Heart left ventricle (tissue), 13 donors: ENCODE measurements around the gene TOM1.
A peak's percentile ranks its signal among the peaks of the same experiment; 100 is the strongest.

Experiments used
- CTCF ChIP-seq, 12 donors: fragments of 200-600 bp; sonication (generic) in 4 of 12; IDR thresholded peaks; one replicate each; pipeline versions ENCODE4 v1.5.0 to v1.8.0; 2018 to 2022; ENCODE audit warnings: antibody characterized with exemption in 12 of 12, mild to moderate bottlenecking in 5 of 12
- POLR2A ChIP-seq, 2 donors: fragments of 450-650 bp; IDR thresholded peaks; one replicate each; pipeline ENCODE4 v1.6.1; 2017; ENCODE audit warnings: antibody characterized with exemption in 2 of 2, mild to moderate bottlenecking in 2 of 2, moderate library complexity in 2 of 2
- donor health status: ischemic (EF 13 %, LVEDD 7.1; RV severe dilation, severe dysfunction).
- donor health status: DM: no; HTN: yes; CAD: no.
- donor health status: DM: no; HTN: no; CAD: no.
- donor health status: ischemic (EF 25% LVEDD 6.9; RV normal size, moderate dysfunction).
- donor health status: ischemic (EF 25% LVEDD 5.7; RV mildly dilated, moderate dysfunction).
- donor health status: ischemic (EF 35%, LVEDD 5.7; RV mildly dilated, moderate dysfunction).
- donor health status: nonischemic (EF 11% LVEDD 7.7; RV severe dilation, severe dysfunction).
- donor health status: DM: yes; HTN: yes; CAD: no.
- donor health status: PGD.
- donor health status: ischemic (EF 29% LVEDD 5.4; RV normal size, mild dysfunction).
- donor health status: nonischemic (EF 23%, LVEDD 6.1; RV moderate dilation, normal function).

DNA sequence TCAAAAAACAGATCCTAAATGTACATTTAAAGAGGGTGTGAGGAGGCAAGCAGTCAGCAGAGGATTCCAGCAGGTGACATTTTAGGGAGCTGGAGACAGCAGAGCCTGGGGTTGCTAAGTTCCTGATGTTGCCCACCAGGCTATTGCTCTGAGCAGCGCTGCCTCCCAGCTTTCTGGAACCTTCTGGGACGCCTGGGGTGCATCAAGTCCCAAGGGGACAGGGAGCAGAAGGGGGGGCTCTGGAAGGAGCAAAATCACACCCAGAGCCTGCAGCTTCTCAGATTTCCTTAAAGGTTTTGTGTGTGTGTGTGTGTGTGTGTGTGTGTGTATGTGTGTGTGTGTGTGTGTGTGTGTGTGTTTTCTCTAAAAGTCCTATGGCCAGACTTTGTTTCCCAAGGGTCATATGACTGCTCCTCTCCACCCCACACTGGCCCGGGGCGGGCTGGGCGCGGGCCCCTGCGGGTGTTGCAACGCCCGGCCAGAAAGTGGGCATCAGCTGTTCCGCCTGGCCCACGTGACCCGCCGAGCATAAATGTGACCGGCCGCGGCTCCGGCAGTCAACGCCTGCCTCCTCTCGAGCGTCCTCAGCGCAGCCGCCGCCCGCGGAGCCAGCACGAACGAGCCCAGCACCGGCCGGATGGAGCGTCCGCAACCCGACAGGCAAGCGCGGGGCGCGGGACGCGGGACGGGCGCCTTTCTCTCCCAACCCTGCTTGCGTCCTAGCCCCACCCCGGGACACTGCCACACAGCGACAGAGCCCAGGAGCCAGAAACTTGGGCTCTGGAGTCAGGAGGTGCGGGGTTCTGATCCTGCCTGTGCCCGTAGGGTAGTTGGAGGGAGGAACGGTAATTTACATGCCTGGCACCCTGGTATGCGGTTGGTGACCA, 81.1 kb downstream of the TOM1 start, which contains the start of gene HMOX1:
- TF ChIP-seq POLR2A (IDR thresholded peaks at IDR 0.05) (peak in 1 of 2 donors; percentile 64), CTCF (IDR thresholded peaks at IDR 0.05) (peak in 4 of 12 donors; percentile 12 to 48 (median 38))
